Nephron progenitor cell (in vitro differentiated cells): ENCODE results near the gene WNT5B.

ENCODE experiments used
- DNase-seq: peaks from one replicate; pipeline ENCODE4 v3.0.0; 2021
- H3K27ac Mint-ChIP-seq: 2 replicates; pipeline ENCODE4 v1.8.0; 2021; ENCODE audit warnings: mild to moderate bottlenecking, moderate library complexity, mixed read lengths
- H3K27me3 Mint-ChIP-seq: 2 replicates; pipeline ENCODE4 v1.8.0; 2021; ENCODE audit warnings: mild to moderate bottlenecking, low read depth, mixed read lengths; ENCODE audit not compliant: poor library complexity
- H3K36me3 Mint-ChIP-seq: 2 replicates; pipeline ENCODE4 v1.8.0; 2021; ENCODE audit warnings: low read depth, mixed read lengths
- H3K4me1 Mint-ChIP-seq: 2 replicates; pipeline ENCODE4 v1.8.0; 2021; ENCODE audit warnings: mixed read lengths
- H3K4me3 Mint-ChIP-seq: 2 replicates; pipeline ENCODE4 v1.8.0; 2021; ENCODE audit warnings: mild to moderate bottlenecking, moderate library complexity, mixed read lengths
- H3K9me3 Mint-ChIP-seq: 2 replicates; pipeline ENCODE4 v1.8.0; 2021; ENCODE audit warnings: mild to moderate bottlenecking, moderate library complexity, mixed read lengths
- CTCF ChIP-seq: fragments of 200-600 bp; sonication (generic); IDR thresholded peaks from 2 replicates; pipeline ENCODE4 v1.5.0; 2021; ENCODE audit warnings: antibody characterized with exemption

WNT5B gene

GRCh38 chr12:1662761-1663439, 33.9 kb downstream of the WNT5B start:
- Mint-ChIP-seq H3K4me1 (peaks cover 43% of the 10 kb centered on the region), H3K4me3 (peak overlapping the region; percentile 72), H3K9me3 (peaks cover 4% of the 10 kb centered on the region), H3K36me3 (no peaks in the 10 kb centered on the region), H3K27me3 (peaks cover 18% of the 10 kb centered on the region), H3K27ac (no peak overlapping the region)
- peak; percentile 41 for TF ChIP-seq CTCF
- DNase-seq, result peak; percentile 66

GRCh38 chr12:1663440-1664132, 34.6 kb downstream of the WNT5B start:
- no peak for TF ChIP-seq CTCF
- Mint-ChIP-seq H3K9me3 (peaks cover 4% of the 10 kb centered on the region), H3K36me3 (no peaks in the 10 kb centered on the region), H3K27ac (no peak overlapping the region), H3K27me3 (peaks cover 15% of the 10 kb centered on the region), H3K4me1 (peaks cover 50% of the 10 kb centered on the region), H3K4me3 (no peak overlapping the region)
- DNase-seq, result no peak

GRCh38 chr12:1665366-1665765, 36.3 kb downstream of the WNT5B start:
- TF ChIP-seq CTCF, result no peak
- Mint-ChIP-seq H3K4me1 (peaks cover 62% of the 10 kb centered on the region), H3K9me3 (peaks cover 4% of the 10 kb centered on the region)

GRCh38 chr12:1666215-1666614, 37.2 kb downstream of the WNT5B start:
- peak overlapping the region; percentile 91 for H3K27ac Mint-ChIP-seq
- H3K27me3 Mint-ChIP-seq, result peaks cover 11% of the 10 kb centered on the region
- H3K9me3 Mint-ChIP-seq, result peaks cover 4% of the 10 kb centered on the region
- TF ChIP-seq CTCF, result no peak
- H3K36me3 Mint-ChIP-seq, result no peaks in the 10 kb centered on the region
- peaks cover 66% of the 10 kb centered on the region for H3K4me1 Mint-ChIP-seq
- DNase-seq, result no peak
- H3K4me3 Mint-ChIP-seq, result no peak overlapping the region

More at GRCh38 chr12:1665366-1665765, 36.3 kb downstream of the WNT5B start:
- no peak overlapping the region for H3K4me3 Mint-ChIP-seq
- H3K27ac Mint-ChIP-seq, result no peak overlapping the region
- no peaks in the 10 kb centered on the region for H3K36me3 Mint-ChIP-seq
- no peak for DNase-seq
- H3K27me3 Mint-ChIP-seq, result peaks cover 11% of the 10 kb centered on the region

- peak overlapping the region; percentile 91 for H3K27ac Mint-ChIP-seq
- no peaks in the 10 kb centered on the region for H3K36me3 Mint-ChIP-seq
- peaks cover 11% of the 10 kb centered on the region for H3K27me3 Mint-ChIP-seq
- no peak for DNase-seq
- peaks cover 4% of the 10 kb centered on the region for H3K9me3 Mint-ChIP-seq
- H3K4me1 Mint-ChIP-seq, result peaks cover 69% of the 10 kb centered on the region
- peak overlapping the region; percentile 33 for H3K4me3 Mint-ChIP-seq
- TF ChIP-seq CTCF, result no peak
These were observed 37.7 kb downstream of the WNT5B start for GRCh38 chr12:1666685-1667162.
